ENCODE measurements around the gene GNG13.
"Not testable (repeated sequence)": the region's sequence is repeated elsewhere in the genome, so short reads cannot be mapped to it uniquely, and the experiment has no call there.

Gene GNG13

DNA sequence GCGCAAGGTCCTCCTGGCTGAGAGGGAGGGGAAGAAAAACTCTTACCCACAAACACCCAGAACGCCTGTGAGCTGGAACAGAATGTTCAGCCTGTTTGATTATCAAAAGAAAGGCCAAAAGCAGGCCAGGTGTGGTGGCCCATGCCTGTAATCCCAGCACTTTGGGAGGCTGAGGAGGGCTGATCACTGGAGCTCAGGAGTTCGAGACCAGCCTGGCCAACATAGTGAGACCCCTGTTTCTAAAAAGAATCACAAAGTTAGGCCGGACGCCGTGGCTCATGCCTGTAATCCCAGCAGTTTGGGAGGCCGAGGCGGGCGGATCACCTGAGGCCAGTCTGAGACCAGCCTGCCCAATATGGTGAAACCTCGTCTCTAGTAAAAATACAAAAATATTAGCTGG is 24.2 kb downstream of the GNG13 start:
- not testable (repeated sequence) for DNase-seq

DNA sequence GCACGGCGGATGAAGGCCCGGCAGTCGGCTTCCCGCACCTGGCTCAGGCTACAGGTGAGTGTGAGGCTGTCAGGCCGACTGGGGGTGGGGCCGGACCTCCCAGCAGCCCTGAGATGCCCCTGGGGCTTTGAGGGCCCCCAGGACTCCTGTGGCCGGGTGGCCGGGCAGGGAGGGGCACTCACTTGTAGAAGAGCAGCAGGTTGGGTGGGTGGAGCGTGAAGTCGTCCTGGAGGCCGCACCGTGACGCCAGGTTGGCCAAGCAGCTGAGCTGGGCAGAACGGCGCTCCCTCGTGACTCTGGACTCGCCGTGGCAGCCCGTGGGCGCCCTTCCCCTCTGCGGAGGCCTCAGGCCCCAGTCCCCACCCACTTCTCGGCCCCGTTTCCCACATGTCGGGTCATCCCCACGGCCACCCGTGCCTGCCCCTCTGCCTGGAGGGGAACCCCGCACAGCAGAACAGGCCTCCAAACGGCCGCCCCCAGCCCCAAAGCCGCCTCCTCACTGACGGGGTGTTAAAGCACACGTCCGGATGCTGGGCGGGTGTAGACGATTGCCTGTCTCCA is 25.2 kb downstream of the GNG13 start:
- no peak for DNase-seq

DNA sequence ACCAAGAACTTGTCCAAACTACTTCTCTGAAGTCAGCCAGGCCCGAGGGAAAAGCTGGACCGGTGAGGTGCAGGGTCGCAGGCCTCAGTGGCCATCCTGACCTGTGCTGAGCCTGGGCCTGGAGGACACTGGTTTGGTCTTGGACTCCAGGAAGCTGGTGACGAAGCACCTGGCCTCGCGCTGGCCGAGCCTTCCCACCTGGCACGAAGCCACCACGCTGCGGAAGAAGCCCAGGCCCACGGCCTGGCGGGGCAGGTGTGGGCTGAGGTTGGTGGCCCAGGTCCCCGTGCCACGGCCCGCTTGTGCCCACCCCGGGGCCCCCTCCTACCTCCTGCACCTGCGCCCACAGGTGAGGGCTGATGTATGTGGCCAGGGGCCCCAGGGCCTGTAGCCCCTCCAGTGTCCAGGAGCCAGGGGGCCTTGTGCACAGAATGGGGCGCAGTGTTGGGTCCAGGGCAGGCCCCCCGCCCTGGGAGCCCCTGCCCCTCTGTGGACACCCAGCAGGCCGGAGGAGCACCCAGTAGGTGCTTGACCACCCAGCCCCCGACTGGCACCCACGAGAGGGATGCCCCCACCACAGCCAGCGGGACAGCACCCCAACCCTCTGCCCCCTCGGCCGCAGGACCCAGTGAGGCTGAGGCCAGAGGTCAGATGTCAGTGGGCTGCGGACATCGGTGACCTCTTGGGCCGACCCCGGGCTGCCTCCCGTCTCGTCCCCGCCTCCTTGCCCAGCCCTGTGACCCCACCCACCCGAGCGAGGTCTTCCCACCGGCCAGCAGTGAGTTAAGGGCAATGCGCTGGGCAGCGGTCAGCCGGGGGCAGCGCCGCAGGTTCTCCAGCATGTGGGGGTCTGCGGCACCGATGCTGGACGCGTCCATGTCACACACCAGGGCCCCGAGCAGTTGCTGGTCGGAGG is 26.2 kb downstream of the GNG13 start:
- DNase-seq: no peak

DNA sequence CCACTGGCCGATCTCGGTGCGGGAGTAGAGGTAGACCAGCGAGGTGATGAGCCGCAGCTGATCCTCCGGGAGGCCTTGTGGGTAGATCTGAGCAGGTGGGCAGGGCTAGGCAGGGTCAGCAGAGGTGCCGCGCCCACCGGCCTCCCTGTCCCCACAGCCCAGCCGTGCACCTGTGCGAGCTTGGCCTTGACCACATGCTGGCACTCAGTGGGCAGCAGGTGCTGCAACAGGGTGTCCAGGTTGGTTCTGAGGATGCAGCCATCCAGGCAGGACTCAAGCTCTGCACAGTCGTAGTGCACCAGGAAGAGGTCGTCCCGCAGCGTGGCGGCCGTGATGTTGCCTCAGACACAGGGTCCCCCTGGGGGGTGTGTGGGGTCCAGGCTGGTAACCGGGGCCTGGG is 27.6 kb downstream of the GNG13 start:
- no peak for DNase-seq

DNA sequence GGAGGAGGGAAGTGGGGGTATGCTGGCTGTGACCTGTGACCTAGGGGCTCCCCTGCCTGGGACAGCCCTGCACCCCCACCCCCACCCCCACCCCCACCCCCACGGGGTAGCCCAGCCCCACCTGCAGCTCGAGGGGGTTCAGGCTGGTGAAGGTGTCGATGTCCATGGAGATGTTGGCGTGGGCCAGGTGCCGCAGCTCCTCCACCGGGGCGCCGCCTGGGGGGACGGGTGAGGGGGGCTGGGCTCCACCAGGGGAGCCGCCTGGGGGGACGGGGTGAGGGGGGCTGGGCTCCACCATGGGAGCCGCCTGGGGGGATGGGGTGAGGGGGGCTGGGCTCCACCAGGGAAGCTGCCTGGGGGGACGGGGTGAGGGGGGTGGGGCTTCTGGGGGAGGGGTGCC is 30.1 kb downstream of the GNG13 start:
- DNase-seq: no peak

DNA sequence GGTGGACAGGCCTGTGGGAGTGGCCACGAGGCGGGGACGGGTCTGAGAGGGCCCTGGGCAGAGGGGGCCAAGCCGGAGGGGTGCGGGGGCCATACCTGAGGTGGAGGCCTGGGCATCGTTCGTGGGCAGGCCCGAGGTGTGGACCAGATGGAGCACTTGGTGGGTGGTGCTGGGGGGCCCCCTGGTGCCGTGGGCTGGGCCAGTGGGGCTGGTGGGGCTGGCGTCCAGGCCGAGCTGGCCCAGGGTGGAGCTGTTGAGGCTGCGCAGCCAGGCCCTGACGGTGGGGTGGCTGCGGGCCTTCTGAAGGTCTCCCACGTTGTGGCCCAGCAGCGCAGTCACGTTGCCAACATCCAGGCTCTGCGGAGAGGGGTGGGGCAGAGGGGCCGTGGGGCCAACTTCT is 30.6 kb downstream of the GNG13 start:
- no peak for DNase-seq

DNA sequence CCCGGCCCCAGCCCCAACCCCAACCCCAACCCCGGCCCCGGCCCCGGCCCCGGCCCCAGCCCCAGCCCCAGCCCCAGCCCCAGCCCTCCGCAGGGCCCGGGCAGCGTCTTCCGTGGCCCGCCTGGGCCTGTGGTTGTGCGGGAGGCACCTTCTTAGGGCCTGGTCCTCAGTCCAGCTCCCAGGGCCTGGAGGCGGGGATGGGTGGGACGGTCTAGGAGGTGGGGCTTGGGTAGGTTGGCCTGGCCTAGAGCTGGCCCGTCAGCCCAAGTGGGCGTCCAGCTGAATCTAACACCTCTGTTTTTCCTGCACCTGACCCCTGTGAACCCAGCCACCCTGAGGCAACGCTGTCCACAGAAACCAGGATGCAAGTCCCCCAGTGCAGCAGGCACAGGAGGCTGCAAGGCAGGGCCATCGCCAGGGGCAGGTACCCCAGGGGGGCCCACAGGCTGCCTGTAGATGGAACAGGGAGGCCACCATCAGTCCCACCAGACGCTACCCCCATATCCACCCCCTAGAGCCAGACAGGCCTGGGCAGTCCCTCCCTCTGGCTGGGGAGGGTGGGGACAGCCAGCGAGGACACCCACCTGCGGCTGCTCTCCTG is 31.2 kb downstream of the GNG13 start:
- DNase-seq: no peak

DNA sequence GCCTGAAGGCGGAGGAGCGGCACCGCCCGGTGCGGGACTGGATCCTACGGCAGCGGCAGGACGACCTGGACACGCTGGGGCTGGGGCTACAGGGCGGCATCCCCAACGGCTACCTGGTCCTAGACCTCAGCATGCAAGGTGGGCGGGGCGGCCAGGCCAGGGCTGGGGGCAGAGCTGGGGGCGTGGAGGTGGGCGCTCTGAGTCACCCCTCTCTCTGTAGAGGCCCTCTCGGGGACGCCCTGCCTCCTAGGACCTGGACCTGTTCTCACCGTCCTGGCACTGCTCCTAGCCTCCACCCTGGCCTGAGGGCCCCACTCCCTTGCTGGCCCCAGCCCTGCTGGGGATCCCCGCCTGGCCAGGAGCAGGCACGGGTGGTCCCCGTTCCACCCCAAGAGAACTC is 32.1 kb downstream of the GNG13 start:
- DNase-seq: no peak

DNA sequence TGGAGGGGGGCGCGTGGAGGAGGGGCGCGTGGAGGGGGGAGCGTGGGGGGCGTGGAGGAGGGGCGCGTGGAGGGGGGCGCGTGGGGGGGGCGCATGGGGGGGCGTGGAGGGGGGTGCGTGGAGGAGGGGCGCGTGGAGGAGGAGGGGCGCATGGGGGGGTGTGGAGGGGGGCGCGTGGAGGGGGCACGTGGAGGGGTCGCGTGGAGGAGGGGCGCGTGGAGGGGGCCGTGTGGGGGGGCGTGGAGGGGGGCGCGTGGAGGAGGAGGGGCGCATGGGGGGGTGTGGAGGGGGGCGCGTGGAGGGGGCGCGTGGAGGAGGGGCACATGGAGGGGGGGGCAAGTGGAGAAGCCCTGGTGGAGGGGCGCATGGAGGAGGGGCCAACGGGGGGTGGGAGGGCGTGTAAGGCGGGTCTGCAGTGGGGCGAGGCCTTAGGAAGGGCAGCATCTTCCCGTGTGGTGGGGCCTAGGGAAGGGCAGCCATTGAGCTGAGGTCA is 32.7 kb downstream of the GNG13 start:
- no peak for DNase-seq

DNA sequence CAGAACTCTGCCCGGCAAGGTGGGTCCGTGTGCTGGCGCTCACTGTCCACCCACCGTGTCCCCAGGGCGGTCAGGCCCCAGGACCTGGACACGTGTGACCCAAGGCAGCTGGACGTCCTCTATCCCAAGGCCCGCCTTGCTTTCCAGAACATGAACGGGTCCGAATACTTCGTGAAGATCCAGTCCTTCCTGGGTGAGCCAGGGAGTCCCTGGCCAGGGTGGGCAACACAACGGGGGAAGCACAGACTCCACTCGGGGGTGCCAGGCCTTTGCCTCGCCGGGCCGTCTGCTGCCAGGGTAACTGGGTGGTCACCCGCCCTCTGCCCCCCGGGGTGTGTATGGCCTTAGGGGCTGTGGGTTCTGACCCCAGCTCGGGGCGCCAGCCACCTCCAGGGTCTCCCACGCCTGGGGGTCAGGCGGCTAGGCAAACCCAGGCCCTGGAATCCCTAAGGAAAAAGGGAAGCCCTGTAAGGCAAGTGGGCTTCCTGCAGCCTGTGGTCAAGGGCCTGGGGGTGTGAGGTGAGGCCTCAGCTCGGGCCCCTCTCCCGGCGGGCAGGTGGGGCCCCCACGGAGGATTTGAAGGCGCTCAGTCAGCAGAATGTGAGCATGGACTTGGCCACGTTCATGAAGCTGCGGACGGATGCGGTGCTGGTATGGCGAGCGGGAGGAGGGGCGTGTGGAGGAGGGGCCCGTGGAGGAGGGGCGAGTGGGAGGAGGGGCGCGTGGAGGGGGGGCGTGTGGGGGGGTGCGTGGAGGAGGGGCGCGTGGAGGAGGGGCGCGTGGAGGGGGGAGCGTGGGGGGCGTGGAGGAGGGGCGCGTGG is 33.5 kb downstream of the GNG13 start:
- DNase-seq: no peak

DNA sequence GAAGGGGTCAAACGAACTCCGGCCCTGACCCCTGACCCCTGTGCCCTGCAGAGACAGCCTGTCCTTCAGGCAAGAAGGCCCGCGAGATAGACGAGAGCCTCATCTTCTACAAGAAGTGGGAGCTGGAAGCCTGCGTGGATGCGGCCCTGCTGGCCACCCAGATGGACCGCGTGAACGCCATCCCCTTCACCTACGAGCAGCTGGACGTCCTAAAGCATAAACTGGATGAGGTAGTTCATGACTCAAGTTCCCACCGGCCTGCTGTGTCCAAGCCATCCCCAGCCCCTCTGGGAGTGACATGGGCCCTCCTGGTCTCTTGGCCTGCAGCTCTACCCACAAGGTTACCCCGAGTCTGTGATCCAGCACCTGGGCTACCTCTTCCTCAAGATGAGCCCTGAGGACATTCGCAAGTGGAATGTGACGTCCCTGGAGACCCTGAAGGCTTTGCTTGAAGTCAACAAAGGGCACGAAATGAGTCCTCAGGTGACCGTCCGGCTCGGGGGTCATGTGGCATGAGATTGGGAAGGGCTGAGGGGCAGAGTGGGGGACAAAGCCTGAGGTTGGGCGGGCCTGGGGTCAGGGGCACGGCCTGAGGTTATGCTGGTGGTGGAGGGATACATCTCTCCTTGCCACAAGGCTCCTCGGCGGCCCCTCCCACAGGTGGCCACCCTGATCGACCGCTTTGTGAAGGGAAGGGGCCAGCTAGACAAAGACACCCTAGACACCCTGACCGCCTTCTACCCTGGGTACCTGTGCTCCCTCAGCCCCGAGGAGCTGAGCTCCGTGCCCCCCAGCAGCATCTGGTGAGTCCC is 34.3 kb downstream of the GNG13 start:
- DNase-seq: no peak

DNA sequence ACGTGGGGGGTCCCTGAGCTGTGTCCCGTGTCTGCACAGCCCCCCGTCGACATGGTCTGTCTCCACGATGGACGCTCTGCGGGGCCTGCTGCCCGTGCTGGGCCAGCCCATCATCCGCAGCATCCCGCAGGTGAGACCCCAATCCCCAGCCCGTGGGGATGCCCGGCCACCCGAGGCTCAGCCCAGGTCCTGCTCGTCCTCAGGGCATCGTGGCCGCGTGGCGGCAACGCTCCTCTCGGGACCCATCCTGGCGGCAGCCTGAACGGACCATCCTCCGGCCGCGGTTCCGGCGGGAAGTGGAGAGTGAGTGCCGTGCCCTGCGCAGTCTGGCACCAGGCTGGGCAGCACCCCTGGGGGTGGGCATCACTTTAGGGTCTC is 35.1 kb downstream of the GNG13 start:
- DNase-seq: no peak

DNA sequence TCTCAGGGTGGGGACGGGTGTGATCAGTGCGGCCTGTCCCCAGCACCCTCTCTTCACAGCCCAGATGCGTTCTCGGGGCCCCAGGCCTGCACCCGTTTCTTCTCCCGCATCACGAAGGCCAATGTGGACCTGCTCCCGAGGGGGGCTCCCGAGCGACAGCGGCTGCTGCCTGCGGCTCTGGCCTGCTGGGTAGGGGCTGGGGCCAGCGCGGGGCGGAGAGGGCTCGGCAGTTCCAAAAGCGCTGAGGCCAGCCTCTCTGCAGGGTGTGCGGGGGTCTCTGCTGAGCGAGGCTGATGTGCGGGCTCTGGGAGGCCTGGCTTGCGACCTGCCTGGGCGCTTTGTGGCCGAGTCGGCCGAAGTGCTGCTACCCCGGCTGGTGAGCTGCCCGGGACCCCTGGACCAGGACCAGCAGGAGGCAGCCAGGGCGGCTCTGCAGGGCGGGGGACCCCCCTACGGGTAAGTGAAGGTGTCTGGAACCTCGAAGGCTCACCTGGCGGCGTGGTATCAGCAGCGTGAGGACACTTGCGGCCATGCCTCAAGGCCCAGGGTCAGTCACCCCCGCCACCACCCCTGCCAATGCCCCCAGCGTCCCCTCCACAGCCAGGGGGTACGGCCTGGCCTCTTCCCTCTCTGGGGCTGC is 35.6 kb downstream of the GNG13 start:
- no peak for DNase-seq

DNA sequence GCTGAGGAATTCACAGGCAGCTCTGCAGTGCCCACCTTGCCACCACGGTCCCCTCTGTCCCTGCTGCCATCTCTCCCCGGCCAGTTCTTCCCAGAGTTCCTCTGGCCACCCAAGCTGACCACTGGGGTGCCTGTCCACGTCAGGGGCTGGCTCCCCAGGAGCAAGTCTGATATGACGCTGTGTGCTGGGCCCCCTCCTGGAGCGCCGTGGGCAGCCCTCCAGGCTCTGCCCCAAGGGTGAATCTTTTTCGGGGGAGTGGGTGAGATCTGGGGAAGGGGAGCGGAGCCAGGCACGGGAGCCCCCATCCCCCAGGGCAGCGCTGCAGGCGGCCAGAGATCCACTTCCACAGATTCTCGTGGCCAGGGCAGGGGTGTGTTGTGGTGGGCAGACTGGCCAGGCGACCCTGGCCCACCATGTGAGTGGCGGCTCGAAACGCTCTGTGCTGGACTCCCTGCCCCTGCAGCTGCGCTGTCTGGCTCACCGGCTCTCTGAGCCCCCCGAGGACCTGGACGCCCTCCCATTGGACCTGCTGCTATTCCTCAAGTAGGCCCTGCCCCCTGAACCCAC is 36.3 kb downstream of the GNG13 start:
- DNase-seq: no peak

DNA sequence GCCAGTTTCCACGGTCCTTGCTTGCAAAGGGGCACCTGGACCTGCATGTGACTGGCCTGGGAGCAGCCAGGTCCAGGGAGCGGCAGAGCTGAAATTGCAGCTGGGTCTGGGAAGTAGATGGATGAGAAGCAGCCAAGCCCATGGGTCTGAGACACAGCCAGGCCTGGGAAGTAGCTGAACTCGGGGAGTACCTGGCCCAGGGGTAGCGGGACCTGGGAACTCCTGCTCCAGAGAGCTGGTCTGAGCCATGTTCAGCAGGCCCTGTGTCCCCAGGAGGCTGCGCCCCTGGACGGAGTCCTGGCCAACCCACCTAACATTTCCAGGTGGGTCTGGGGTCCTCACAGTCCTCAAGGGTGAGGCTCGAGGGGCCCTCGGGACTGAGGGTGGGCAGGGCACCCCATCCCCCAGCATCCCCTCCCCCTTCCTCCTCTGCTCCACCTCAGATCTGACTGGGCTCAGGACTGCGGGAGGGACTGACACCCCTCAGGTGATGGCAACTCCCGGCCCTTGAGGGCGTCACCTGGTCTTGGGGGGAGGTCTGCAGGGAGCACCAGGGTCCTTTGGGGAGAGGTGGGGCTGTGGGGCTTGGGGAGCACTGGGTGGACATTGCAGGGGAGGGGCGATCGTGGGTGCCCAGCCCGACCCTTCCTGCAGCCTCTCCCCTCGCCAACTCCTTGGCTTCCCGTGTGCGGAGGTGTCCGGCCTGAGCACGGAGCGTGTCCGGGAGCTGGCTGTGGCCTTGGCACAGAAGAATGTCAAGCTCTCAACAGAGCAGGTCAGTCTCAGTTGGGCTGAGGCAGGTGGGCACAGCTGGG is 37.0 kb downstream of the GNG13 start:
- DNase-seq: no peak

DNA sequence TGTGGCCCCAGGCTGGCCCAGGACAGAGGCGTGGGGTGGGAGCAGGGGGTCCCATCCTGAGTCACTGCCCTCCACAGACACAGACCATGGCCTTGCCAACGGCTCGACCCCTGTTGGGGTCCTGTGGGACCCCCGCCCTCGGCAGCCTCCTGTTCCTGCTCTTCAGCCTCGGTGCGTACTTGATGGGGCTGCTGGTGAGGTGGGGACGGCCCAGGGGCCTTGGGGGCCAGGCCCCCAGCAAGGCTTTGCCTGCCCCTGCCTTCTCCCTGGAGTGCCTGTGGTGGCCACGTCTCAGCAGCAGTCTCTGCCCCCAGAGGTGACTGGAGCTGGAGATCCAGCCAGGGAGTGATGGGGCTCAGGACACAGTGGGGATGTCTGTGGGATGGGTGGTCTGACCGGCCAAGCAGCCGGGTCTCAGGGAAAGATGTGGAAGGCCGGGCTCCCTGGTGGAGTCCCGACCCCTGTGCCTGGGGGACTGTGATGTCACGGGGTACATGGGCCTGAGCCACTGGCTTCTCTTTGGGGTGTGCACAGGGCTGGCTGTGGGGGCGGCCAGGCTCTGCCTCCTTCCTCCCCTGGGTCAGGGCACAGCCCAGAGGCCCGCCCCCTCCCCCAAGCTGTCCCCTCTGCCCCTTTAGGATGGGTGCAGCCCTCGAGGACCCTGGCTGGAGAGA is 37.8 kb downstream of the GNG13 start:
- no peak for DNase-seq

DNA sequence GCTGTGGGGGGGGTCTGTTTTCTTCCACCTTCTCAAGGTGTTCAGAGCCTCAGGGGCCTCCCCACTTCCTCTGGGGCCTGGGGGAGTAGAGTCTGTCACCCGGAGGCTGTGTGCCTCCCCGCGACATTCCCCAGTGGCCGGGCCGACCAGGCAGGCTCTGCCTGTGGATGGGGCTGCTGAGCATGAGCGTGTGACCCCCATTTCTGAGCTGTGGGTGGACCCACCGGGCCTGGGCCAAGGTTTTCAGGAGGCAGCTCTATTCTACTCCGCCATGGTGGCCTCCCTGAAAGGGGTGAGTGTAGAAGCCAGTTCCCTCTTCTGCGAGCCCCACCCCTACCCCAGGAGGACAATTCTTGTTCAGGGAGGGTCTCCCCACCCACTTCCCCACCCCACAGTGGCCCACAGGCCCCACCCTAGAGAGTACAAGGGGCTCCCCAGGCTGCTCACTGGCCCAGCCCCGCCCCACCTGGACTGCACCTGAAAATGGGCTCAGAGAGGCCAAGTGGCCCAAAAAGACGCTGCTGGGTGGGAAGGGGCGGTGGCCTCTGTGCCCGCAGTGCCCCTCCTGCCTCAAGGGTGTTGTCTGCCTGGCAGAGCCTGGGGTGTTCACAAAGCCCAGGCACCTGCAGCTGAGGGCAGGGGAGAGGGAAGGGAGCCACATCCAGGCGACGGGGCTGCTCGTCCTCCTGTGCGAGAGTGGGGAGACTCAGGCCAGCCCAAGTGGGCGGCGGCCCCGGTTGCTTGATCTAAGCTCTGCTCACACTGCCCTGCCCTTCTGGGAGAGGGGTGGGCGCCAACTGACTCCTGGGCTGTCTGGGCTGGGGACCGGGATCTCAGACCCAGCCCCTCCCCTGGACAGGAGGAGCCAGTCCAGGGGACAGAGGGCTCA is 38.7 kb downstream of the GNG13 start:
- no peak for DNase-seq

DNA sequence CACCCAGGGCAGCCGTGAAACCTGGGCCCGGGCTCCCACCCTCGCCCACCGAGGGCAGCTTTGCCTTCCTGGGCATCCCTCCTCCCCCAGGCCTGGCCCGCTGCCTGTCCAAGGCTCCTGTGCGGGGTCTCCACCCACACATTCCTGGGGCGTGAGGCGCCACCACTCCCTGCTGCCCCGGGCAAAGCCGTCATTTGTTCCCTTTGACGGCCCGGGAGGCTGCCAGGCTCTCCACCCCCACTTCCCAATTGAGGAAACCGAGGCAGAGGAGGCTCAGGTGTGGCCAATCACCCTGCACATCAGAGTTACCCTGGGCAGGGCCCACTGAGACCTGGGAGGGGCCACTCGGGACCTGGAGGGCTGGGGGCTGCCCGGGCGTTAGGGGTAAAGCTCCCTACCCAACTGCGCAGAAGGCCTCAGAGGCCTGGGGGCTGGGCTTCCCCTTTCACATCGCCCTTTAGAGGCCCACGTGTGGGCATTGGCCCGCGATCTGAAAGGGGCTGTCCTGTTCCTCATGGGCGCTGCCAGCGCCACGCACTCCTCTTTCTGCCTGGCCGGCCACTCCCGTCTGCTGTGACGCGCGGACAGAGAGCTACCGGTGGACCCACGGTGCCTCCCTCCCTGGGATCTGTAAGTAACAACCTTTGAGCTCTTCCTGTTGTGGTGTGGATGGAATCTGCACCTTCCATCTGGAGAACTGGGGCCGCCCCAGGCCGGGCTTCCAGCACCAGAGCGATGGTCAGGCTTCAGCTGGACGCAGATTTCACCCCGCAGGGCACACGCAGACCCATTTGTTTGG is 39.8 kb downstream of the GNG13 start, which contains the start of gene MSLN:
Gene MSLN (plus strand): TSS at position 190 of the 799 bp plus-strand sequence. CDS start 1,947 bp downstream, outside the sequence.
- no peak for DNase-seq
